Measurements from ENCODE around the gene SMARCE1.
"Not testable (repeated sequence)": the region's sequence is repeated elsewhere in the genome, so short reads cannot be mapped to it uniquely, and the experiment has no call there.

Gene SMARCE1

DNA sequence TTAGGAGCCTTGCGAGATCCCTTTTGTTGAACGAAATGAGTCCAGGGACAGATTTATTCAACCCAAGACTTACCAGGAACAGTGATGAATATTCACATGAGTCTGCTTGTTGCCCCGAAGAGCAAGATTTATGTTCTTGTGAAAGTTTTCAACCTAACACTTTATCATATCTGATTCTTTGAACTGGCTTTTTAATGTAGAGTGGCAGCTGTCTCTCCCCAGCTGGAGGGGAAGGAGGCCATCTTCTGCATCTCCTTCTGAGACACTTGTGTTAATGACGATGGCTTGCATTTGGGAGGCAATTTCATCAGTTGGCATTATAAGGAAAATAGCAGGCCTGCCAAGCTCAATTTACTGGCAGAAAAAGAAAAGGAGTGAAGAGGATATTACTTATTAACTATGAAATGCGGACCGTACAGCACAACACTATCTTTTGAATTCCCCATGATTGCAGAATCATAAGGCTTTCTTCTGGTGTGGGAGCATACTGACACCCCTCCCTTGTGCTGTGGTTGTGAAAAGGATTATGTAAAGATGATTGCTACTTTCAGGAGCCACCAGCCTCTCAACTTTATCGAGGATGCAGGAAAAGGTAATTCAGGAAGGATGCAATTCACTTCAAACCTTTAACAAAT is 35.7 kb downstream of the SMARCE1 start:
- no peak for DNase-seq (ENCODE audit: low read depth, low spot score)

- DNase-seq (ENCODE audit: low read depth, low spot score), result no peak
Measured at GRCh38 chr17:40610359-40610758, 37.3 kb downstream of the SMARCE1 start.

- no peak for DNase-seq (ENCODE audit: low read depth, low spot score)
Measured at GRCh38 chr17:40608061-40608581, 39.5 kb downstream of the SMARCE1 start.

DNA sequence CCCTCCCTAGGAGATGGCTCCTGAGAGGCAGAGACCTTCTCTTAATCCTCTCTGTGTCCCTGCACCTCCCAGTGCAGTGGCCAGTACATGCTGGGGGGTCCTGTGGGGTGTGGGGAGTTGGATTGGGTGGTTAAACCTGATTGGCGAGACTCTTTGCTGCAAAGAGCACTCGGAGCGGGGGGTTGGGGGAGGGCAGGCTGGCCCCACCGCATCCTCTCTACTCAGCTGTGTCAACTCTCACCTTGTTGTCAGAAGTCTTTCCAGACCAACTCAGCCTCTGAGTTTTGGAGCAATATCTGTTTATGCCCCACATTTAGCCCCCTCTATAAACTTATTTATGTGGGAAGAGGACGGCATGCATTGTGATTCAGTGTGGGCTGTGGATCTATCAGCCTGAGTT is 40.0 kb downstream of the SMARCE1 start:
- DNase-seq (ENCODE audit: low read depth, low spot score), result no peak

GRCh38 chr17:40606548-40607353 is 40.9 kb downstream of the SMARCE1 start:
- DNase-seq (ENCODE audit: low read depth, low spot score), result no peak

DNA sequence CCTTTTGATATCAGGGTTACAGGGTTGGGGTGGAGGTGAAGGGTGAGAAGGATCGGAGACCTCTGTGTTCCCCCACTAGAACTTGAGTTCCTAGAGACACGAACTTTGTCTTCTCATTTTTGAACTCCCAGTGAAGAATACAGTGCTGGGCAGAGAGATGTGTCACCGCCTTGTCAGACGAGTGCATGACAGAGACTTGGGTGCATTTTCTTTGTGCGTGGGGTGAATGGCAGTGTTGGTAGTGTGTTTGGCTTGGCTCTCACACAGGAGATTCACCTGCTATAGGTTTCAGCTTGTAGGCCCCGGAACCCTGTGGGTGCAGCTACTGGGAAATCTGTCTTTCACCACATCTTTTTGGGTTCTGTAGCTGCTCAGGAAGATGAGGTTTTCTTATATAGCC is 42.3 kb downstream of the SMARCE1 start:
- peak; percentile 55 for DNase-seq (ENCODE audit: low read depth, low spot score)

DNA sequence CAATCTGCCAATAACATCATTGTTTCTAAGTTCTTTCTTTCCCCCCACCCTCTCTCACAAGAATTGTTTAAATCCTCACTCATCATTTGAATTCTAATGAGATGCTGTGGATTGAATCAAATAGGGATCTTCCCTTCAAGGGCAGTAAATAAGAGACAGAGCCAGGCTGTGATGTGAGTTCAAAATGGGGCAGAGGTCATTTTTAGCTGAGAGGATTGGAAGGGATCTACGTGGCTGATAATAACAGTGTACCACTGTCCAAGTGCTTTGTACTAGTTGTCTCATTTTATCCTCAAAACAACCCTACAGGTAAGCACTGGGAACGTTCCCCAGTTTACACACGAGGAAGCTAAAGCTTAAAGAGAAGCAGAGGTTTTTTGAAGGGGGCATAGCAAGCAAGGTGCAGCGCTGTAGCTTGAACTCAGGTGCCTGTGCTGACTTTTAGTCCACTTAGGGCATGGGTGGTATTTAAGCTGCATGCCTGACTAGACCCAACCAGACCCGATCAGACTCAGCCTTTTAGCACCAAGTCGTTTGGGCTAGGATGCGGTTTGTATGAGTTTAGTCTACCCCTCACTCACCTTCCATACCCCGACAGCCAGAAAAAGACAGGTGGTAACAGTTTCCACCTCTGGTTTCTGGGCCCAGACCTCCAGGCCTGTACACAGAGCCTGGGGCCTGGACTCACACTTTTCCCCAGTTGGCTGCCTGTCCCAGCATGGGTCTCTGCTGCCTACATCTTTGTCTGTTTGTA is 43.1 kb downstream of the SMARCE1 start:
- no peak for DNase-seq (ENCODE audit: low read depth, low spot score)

GRCh38 chr17:40602445-40603443 is 44.9 kb downstream of the SMARCE1 start:
- DNase-seq (ENCODE audit: low read depth, low spot score), result peak; percentile 62

GRCh38 chr17:40600486-40601046 is 47.1 kb downstream of the SMARCE1 start:
- no peak for DNase-seq (ENCODE audit: low read depth, low spot score)

- no peak for DNase-seq (ENCODE audit: low read depth, low spot score)
Measured at GRCh38 chr17:40599468-40599763, 48.2 kb downstream of the SMARCE1 start.

- peak; percentile 54 for DNase-seq (ENCODE audit: low read depth, low spot score)
Measured at GRCh38 chr17:40598619-40599467, 48.8 kb downstream of the SMARCE1 start.

DNA sequence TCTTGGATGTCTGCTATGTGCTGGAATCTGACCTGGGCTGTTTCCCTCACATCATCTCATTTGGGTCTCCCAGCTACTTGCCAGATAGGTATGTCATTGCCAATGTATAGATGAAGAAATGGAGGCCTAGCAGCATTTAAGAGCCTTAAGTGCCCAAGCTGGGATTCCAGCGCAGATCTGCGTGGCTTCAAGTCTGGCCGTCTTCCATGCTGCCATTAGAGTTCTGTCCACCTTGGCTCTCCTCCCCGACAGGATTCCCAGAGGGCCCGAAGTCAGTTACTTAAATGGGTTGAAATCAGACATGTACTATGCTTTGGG is 49.4 kb downstream of the SMARCE1 start:
- no peak for DNase-seq (ENCODE audit: low read depth, low spot score)

- no peak for DNase-seq (ENCODE audit: low read depth, low spot score)
Measured at GRCh38 chr17:40597556-40598300, 49.9 kb downstream of the SMARCE1 start.

DNA sequence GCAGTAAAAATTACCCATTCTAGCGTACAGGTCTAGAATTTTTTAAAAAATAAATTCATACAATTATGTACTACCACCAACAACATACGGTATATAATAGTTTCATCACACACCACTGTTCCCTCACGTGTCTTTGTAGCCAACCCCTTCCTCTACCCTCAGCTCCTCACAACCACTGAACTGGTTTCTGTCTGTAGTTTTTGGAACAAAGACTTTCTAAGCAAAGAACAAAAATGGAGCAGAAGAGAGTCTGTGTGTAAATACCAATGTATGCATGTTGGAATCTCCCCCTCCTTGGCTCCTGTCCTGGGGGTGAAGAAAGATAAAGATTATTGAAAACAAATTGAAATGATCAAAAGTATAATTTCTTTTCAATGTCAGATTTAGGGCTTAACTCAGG is 50.5 kb downstream of the SMARCE1 start:
- no peak for DNase-seq (ENCODE audit: low read depth, low spot score)

DNA sequence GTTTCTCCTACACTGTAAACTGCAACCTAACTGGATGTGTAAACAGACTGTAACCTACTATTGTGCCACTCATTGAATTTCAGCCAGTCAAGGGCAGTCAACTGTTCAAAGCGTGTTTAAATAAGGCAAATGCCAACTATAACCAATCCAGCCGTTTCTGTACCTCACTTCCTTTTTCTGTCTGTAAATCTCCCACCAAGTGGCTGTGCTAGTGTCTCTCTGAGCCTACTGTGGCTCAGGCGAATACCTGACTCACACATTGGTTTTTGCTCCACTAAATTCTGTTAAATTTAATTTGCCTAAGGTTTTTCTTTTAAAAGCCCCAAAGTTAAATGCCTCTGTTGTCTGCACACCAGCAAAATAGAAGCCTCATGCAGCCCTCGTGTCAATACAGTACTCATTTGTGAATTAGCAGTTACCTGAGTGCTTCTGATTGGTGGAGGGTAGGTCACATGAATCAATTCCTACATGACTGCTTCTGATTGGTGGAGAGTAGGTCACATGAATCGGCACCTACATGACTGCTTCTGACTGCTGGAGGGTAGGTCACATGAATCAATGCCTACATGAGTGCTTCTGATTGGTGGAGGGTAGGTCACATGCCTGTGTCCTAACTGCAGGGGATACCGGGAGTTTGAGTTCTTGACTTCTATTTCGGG is 51.2 kb downstream of the SMARCE1 start:
- DNase-seq (ENCODE audit: low read depth, low spot score), result no peak

DNA sequence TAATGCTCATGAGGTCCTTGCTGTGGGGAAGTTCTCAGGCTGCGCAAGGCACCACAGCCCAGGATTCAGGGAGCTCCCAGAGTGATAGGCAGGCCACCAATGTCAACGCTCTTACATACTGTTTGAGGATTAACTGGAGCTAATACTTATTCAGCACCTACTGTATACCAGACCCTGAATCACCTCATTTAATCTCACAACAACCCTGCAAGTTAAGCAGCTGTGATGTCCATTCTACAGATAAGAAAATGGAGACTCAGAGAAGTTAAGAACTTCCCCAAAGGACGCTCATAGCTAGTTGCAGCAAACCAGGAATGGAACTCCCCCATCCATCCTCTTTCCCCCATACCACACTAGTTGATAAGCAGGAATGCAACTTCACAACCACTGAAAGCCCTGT is 56.9 kb downstream of the SMARCE1 start:
- no peak for DNase-seq (ENCODE audit: low read depth, low spot score)

GRCh38 chr17:40588552-40588951 is 59.1 kb downstream of the SMARCE1 start:
- no peak for DNase-seq (ENCODE audit: low read depth, low spot score)

- DNase-seq (ENCODE audit: low read depth, low spot score), result not testable (repeated sequence)
Measured at GRCh38 chr17:40586264-40586663, 61.4 kb downstream of the SMARCE1 start.

DNA sequence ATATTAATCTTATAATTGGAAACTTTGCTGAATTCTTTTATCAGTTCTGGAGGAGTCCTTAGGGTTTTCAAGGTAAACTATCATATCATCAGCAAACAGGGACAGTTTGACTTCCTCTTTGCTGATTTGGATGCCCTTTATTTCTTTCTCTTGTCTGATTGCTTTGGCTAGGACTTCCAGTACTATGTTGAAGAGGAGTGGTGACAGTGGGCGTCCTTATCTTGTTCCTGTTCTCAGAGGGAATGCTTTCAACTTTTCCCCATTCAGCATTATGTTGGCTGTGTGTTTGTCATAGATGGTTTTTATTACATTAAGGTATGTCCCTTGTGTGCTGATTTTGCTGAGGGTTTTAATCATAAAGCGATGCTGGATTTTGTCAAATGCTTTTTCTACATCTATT is 62.7 kb downstream of the SMARCE1 start:
- DNase-seq (ENCODE audit: low read depth, low spot score), result not testable (repeated sequence)

Data from activated CD4-positive, CD25-positive, alpha-beta regulatory T cell treated with anti-CD3 and anti-CD28 coated beads, Interleukin-2, amount 50 U/mL, for 16 hours (primary cell).